GM23338 (cell line): ENCODE measurements around the gene TCEAL9. TPM values are rescaled to one million over a fixed set of nuclear protein-coding genes. Genes with fewer than 3 reads are reported as not detected.
A peak's percentile ranks its signal among the peaks of the same experiment; 100 is the strongest.

Experiments
- ATAC-seq: fragments of 200-7000 bp; cut with Tn5 transposase; 3 replicates; pipeline ENCODE4 v1.9.1; 2020
- DNase-seq: peaks from one replicate; pipeline ENCODE4 v3.0.0-alpha.2; 2015; ENCODE audit warnings: low spot score
- H2AFZ ChIP-seq: fragments of 200-600 bp; sonication (generic); 2 replicates; pipeline ENCODE4 v1.8.0; 2016; ENCODE audit warnings: antibody characterized with exemption, mild to moderate bottlenecking, moderate library complexity
- H3F3A ChIP-seq: fragments of 200-600 bp; sonication (generic); replicated peaks from 2 replicates; pipeline ENCODE4 v1.8.0; 2017; ENCODE audit warnings: antibody characterized with exemption, mixed run types, low read depth
- H3K27ac ChIP-seq: fragments of 200-600 bp; sonication (generic); 2 replicates; pipeline ENCODE4 v1.6.1; 2016; ENCODE audit warnings: low read depth
- H3K27me3 ChIP-seq: fragments of 200-600 bp; sonication (generic); 2 replicates; pipeline ENCODE4 v1.8.0; 2016; ENCODE audit warnings: mild to moderate bottlenecking, mixed run types, moderate library complexity; ENCODE audit not compliant: insufficient read depth
- H3K36me3 ChIP-seq: fragments of 200-600 bp; sonication (generic); 2 replicates; pipeline ENCODE4 v1.8.0; 2016; ENCODE audit warnings: mild to moderate bottlenecking; ENCODE audit not compliant: insufficient read depth
- H3K4me1 ChIP-seq: fragments of 200-600 bp; sonication (generic); 2 replicates; pipeline ENCODE4 v1.8.0; 2016; ENCODE audit warnings: mild to moderate bottlenecking, moderate library complexity; ENCODE audit not compliant: insufficient read depth
- H3K4me2 ChIP-seq: fragments of 200-600 bp; sonication (generic); 2 replicates; pipeline ENCODE4 v1.7.1; 2017; ENCODE audit warnings: mixed run types
- H3K4me3 ChIP-seq: fragments of 200-600 bp; sonication (generic); 2 replicates; pipeline ENCODE4 v1.6.1; 2016; ENCODE audit warnings: mixed run types
- H3K79me2 ChIP-seq: fragments of 200-600 bp; sonication (generic); replicated peaks from 2 replicates; pipeline ENCODE4 v1.8.0; 2017; ENCODE audit warnings: mild to moderate bottlenecking; ENCODE audit not compliant: insufficient read depth
- H3K9me2 ChIP-seq: fragments of 200-600 bp; sonication (generic); 2 replicates; pipeline ENCODE4 v1.8.0; 2017; ENCODE audit not compliant: insufficient read depth
- H4K20me1 ChIP-seq: fragments of 200-600 bp; sonication (generic); replicated peaks from 2 replicates; pipeline ENCODE4 v1.8.0; 2017; ENCODE audit warnings: mild to moderate bottlenecking; ENCODE audit not compliant: insufficient read depth
- H3K27ac Mint-ChIP-seq: 2 replicates; pipeline ENCODE4 v1.8.0; 2020; ENCODE audit warnings: inconsistent platforms, mild to moderate bottlenecking, moderate library complexity, mixed read lengths
- H3K27me3 Mint-ChIP-seq: 3 replicates; pipeline ENCODE4 v1.8.0; 2022; ENCODE audit warnings: low read depth, mild to moderate bottlenecking, moderate library complexity, mixed read lengths, inconsistent platforms; ENCODE audit not compliant: insufficient read depth, poor library complexity
- H3K36me3 Mint-ChIP-seq: 3 replicates; pipeline ENCODE4 v1.8.0; 2021; ENCODE audit warnings: low read depth, mild to moderate bottlenecking, inconsistent platforms, moderate library complexity, mixed read lengths
- H3K4me1 Mint-ChIP-seq: 3 replicates; pipeline ENCODE4 v1.8.0; 2020; ENCODE audit warnings: mild to moderate bottlenecking, inconsistent platforms, mixed read lengths
- H3K4me3 Mint-ChIP-seq: 3 replicates; pipeline ENCODE4 v1.8.0; 2021; ENCODE audit warnings: moderate library complexity, mild to moderate bottlenecking, inconsistent platforms, mixed read lengths
- H3K9me3 Mint-ChIP-seq: 3 replicates; pipeline ENCODE4 v1.8.0; 2020; ENCODE audit warnings: moderate library complexity, mild to moderate bottlenecking, inconsistent platforms, mixed read lengths
- CREB1 ChIP-seq: fragments of 250-450 bp; sonication (Bioruptor Pico); IDR thresholded peaks from 2 replicates; pipeline ENCODE4 v1.5.0; 2020; ENCODE audit warnings: low read depth, mild to moderate bottlenecking, moderate library complexity
- CTCF ChIP-seq, 2 experiments: fragments of 200-600 bp in 1 of 2; sonication (generic) in 1 of 2; conservative IDR thresholded peaks; 2 replicates each; pipeline versions ENCODE4 v1.5.1 to v1.6.1; 2016 to 2017; ENCODE audit warnings: antibody characterized with exemption in 2 of 2, low read depth in 2 of 2, mild to moderate bottlenecking in 2 of 2, moderate library complexity in 1 of 2
- ETS1 ChIP-seq: IDR thresholded peaks from 2 replicates; pipeline ENCODE4 v1.6.1; 2016; ENCODE audit warnings: antibody characterized with exemption
- EZH2 ChIP-seq: fragments of 200-600 bp; sonication (generic); IDR thresholded peaks from one replicate; pipeline ENCODE4 v1.8.0; 2017; ENCODE audit warnings: antibody characterized with exemption, mild to moderate bottlenecking, low read depth; ENCODE audit not compliant: unreplicated experiment
- EZH2phosphoT487 ChIP-seq: fragments of 200-600 bp; sonication (generic); IDR thresholded peaks from one replicate; pipeline ENCODE4 v1.8.1; 2018; ENCODE audit warnings: antibody characterized with exemption; ENCODE audit not compliant: unreplicated experiment
- NANOG ChIP-seq: IDR thresholded peaks from 2 replicates; pipeline ENCODE4 v1.6.1; 2016; ENCODE audit warnings: antibody characterized with exemption, borderline replicate concordance
- POLR2AphosphoS5 ChIP-seq: IDR thresholded peaks from 2 replicates; pipeline ENCODE4 v1.6.1; 2016; ENCODE audit warnings: antibody characterized with exemption, low read depth
- STAT1 ChIP-seq: IDR thresholded peaks from one replicate; pipeline ENCODE4 v1.6.1; 2016; ENCODE audit warnings: antibody characterized with exemption; ENCODE audit not compliant: unreplicated experiment
- ZNF114 ChIP-seq: fragments of 250-450 bp; sonication (Bioruptor Pico); IDR thresholded peaks from 2 replicates; pipeline ENCODE4 v1.5.0; 2020; ENCODE audit warnings: mild to moderate bottlenecking, moderate library complexity
- ZNF462 ChIP-seq: fragments of 250-450 bp; sonication (Bioruptor Pico); IDR thresholded peaks from 2 replicates; pipeline ENCODE4 v1.5.0; 2020; ENCODE audit warnings: mild to moderate bottlenecking, moderate library complexity
- polyA plus RNA-seq: library from polyadenylated mRNA; unstranded; fragments of >200 nt; fragmentation: Nextera tagmentation; extraction: Ambion mirVana; gene quantifications from 2 replicates; pipeline ENCODE4 v1.2.1, GENCODE V29; 2016
- total RNA-seq: library from RNA; depleted of rRNA; stranded (reverse); fragments of >200 nt; shearing (Covaris generic); gene quantifications from 2 replicates; pipeline ENCODE4 v1.2.3, GENCODE V29; 2014

Gene TCEAL9
- total and polyA plus RNA-seq, 2 experiments from 2014 or later = 37.1 to 184 TPM

- no peaks in the 10 kb centered on the region for H4K20me1 ChIP-seq
- Mint-ChIP-seq H3K9me3 (no peaks in the 10 kb centered on the region), H3K27ac (no peak overlapping the region), H3K27me3 (no peaks in the 10 kb centered on the region), H3K4me1 (peaks cover 9% of the 10 kb centered on the region), H3K4me3 (no peak overlapping the region), H3K36me3 (no peaks in the 10 kb centered on the region)
- no peaks in the 10 kb centered on the region for H3K79me2 ChIP-seq
- H3K27me3 ChIP-seq = no peaks in the 10 kb centered on the region
- no peak overlapping the region for H2AFZ ChIP-seq
- TF ChIP-seq NANOG (no peak), CTCF (conservative IDR thresholded peaks at IDR 0.05; ENCODE audit: low read depth in 2 of 2) (peak; percentile 60 to 70)
- peak; percentile 52 for DNase-seq
- no peaks in the 10 kb centered on the region for H3K9me2 ChIP-seq
- no peak overlapping the region for H3K4me2 ChIP-seq
- H3K36me3 ChIP-seq = no peaks in the 10 kb centered on the region
- ATAC-seq = no peak
- H3K4me1 ChIP-seq = peaks cover 8% of the 10 kb centered on the region; the same call in 1 of the 2 replicates
- no peaks in the 10 kb centered on the region for H3F3A ChIP-seq
- no peak overlapping the region for H3K27ac ChIP-seq
- H3K4me3 ChIP-seq = no peak overlapping the region
These were observed 13.2 kb upstream of the TCEAL9 start for GRCh38 chrX:103343105-103343504.

- H3K27ac Mint-ChIP-seq = no peak overlapping the region
- DNase-seq (no peak), ATAC-seq (no peak)
- Histone ChIP-seq H4K20me1 (no peaks in the 10 kb centered on the region), H3K27ac (no peak overlapping the region), H2AFZ (no peak overlapping the region), H3K4me2 (no peak overlapping the region), H3K4me3 (no peak overlapping the region), H3K27me3 (peaks cover 11% of the 10 kb centered on the region; the same call in 1 of the 2 replicates), H3K4me1 (peaks cover 8% of the 10 kb centered on the region; the same call in 1 of the 2 replicates), H3F3A (no peaks in the 10 kb centered on the region), H3K36me3 (no peaks in the 10 kb centered on the region), H3K79me2 (no peaks in the 10 kb centered on the region), H3K9me2 (no peaks in the 10 kb centered on the region)
- H3K4me3 Mint-ChIP-seq = no peak overlapping the region
- H3K9me3 Mint-ChIP-seq = no peaks in the 10 kb centered on the region
- H3K36me3 Mint-ChIP-seq = no peaks in the 10 kb centered on the region
- no peaks in the 10 kb centered on the region for H3K27me3 Mint-ChIP-seq
- H3K4me1 Mint-ChIP-seq = peaks cover 13% of the 10 kb centered on the region
- no peak for TF ChIP-seq ZNF462 (CRISPR knock-in tag)
- no peak for TF ChIP-seq ETS1
- no peak for TF ChIP-seq EZH2
- TF ChIP-seq STAT1 = no peak
- TF ChIP-seq NANOG = no peak
- TF ChIP-seq ZNF114 (CRISPR knock-in tag) = no peak
- no peak for TF ChIP-seq POLR2AphosphoS5
- no peak for TF ChIP-seq CREB1
- TF ChIP-seq EZH2phosphoT487 = no peak
- no peak for TF ChIP-seq CTCF (conservative IDR thresholded peaks at IDR 0.05; ENCODE audit: low read depth in 2 of 2)
These were observed 11.7 kb upstream of the TCEAL9 start for GRCh38 chrX:103344606-103345005.
